GM23338 (cell line): Measurements from ENCODE around the gene UBTF.

ENCODE experiments used
- CREB1 ChIP-seq: fragments of 250-450 bp; sonication (Bioruptor Pico); IDR thresholded peaks from 2 replicates; pipeline ENCODE4 v1.5.0; 2020; ENCODE audit warnings: low read depth, mild to moderate bottlenecking, moderate library complexity
- EZH2 ChIP-seq: fragments of 200-600 bp; sonication (generic); IDR thresholded peaks from one replicate; pipeline ENCODE4 v1.8.0; 2017; ENCODE audit warnings: antibody characterized with exemption, mild to moderate bottlenecking, low read depth; ENCODE audit not compliant: unreplicated experiment
- EZH2phosphoT487 ChIP-seq: fragments of 200-600 bp; sonication (generic); IDR thresholded peaks from one replicate; pipeline ENCODE4 v1.8.1; 2018; ENCODE audit warnings: antibody characterized with exemption; ENCODE audit not compliant: unreplicated experiment
- POLR2AphosphoS5 ChIP-seq: IDR thresholded peaks from 2 replicates; pipeline ENCODE4 v1.6.1; 2016; ENCODE audit warnings: antibody characterized with exemption, low read depth
- STAT1 ChIP-seq: IDR thresholded peaks from one replicate; pipeline ENCODE4 v1.6.1; 2016; ENCODE audit warnings: antibody characterized with exemption; ENCODE audit not compliant: unreplicated experiment
- TF ChIP-seq, protein P1 (sequence below), 2 experiments: fragments of 200-600 bp in 1 of 2; sonication (generic) in 1 of 2; conservative IDR thresholded peaks; 2 replicates each; pipeline versions ENCODE4 v1.5.1 to v1.6.1; 2016 to 2017; ENCODE audit warnings: antibody characterized with exemption in 2 of 2, low read depth in 2 of 2, mild to moderate bottlenecking in 2 of 2, moderate library complexity in 1 of 2
- TF ChIP-seq, protein P2 (sequence below): IDR thresholded peaks from 2 replicates; pipeline ENCODE4 v1.6.1; 2016; ENCODE audit warnings: antibody characterized with exemption
- TF ChIP-seq, protein P3 (sequence below): IDR thresholded peaks from one replicate; pipeline ENCODE4 v1.6.1; 2018; ENCODE audit warnings: antibody characterized with exemption; ENCODE audit not compliant: unreplicated experiment

DNA sequence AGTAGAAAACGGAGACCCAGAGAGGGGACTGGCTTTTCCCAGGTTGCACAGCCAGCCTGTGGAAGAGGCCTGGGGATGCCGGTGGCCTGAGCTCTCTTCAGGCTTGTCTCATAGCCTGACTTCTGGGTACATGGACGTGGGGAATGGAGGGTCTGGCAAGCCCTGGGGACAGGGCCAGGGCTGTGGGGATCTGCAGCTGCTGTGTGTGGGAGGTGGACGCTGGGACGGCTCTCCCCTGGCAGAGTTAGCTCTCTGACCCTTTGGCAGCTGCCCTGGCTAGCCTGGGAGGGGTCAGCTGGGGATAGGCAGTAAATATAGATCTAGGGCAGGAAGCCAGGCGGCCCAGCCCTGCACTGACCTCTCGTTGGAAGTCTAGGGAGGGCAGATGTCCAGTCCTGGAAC lies 28.0 kb upstream of the UBTF start:
- TF ChIP-seq, protein P1, sequence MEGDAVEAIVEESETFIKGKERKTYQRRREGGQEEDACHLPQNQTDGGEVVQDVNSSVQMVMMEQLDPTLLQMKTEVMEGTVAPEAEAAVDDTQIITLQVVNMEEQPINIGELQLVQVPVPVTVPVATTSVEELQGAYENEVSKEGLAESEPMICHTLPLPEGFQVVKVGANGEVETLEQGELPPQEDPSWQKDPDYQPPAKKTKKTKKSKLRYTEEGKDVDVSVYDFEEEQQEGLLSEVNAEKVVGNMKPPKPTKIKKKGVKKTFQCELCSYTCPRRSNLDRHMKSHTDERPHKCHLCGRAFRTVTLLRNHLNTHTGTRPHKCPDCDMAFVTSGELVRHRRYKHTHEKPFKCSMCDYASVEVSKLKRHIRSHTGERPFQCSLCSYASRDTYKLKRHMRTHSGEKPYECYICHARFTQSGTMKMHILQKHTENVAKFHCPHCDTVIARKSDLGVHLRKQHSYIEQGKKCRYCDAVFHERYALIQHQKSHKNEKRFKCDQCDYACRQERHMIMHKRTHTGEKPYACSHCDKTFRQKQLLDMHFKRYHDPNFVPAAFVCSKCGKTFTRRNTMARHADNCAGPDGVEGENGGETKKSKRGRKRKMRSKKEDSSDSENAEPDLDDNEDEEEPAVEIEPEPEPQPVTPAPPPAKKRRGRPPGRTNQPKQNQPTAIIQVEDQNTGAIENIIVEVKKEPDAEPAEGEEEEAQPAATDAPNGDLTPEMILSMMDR (conservative IDR thresholded peaks at IDR 0.05; ENCODE audit: low read depth in 2 of 2), result no peak
- no peak for TF ChIP-seq EZH2phosphoT487
- TF ChIP-seq STAT1, result no peak
- TF ChIP-seq EZH2, result no peak
- TF ChIP-seq, protein P2, sequence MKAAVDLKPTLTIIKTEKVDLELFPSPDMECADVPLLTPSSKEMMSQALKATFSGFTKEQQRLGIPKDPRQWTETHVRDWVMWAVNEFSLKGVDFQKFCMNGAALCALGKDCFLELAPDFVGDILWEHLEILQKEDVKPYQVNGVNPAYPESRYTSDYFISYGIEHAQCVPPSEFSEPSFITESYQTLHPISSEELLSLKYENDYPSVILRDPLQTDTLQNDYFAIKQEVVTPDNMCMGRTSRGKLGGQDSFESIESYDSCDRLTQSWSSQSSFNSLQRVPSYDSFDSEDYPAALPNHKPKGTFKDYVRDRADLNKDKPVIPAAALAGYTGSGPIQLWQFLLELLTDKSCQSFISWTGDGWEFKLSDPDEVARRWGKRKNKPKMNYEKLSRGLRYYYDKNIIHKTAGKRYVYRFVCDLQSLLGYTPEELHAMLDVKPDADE, result no peak
- no peak for TF ChIP-seq POLR2AphosphoS5
- TF ChIP-seq CREB1 (CRISPR knock-in tag), result no peak
- TF ChIP-seq, protein P3, sequence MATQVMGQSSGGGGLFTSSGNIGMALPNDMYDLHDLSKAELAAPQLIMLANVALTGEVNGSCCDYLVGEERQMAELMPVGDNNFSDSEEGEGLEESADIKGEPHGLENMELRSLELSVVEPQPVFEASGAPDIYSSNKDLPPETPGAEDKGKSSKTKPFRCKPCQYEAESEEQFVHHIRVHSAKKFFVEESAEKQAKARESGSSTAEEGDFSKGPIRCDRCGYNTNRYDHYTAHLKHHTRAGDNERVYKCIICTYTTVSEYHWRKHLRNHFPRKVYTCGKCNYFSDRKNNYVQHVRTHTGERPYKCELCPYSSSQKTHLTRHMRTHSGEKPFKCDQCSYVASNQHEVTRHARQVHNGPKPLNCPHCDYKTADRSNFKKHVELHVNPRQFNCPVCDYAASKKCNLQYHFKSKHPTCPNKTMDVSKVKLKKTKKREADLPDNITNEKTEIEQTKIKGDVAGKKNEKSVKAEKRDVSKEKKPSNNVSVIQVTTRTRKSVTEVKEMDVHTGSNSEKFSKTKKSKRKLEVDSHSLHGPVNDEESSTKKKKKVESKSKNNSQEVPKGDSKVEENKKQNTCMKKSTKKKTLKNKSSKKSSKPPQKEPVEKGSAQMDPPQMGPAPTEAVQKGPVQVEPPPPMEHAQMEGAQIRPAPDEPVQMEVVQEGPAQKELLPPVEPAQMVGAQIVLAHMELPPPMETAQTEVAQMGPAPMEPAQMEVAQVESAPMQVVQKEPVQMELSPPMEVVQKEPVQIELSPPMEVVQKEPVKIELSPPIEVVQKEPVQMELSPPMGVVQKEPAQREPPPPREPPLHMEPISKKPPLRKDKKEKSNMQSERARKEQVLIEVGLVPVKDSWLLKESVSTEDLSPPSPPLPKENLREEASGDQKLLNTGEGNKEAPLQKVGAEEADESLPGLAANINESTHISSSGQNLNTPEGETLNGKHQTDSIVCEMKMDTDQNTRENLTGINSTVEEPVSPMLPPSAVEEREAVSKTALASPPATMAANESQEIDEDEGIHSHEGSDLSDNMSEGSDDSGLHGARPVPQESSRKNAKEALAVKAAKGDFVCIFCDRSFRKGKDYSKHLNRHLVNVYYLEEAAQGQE, result no peak
